IMR-90 (cell line): ENCODE measurements around the gene MMRN2. TPM values are rescaled to one million over a fixed set of nuclear protein-coding genes. Genes with fewer than 3 reads are reported as not detected.

Source experiments
- ATAC-seq: fragments of 200-7000 bp; cut with Tn5 transposase; 2 replicates; pipeline ENCODE4 v1.9.1; 2020; ENCODE audit warnings: low read depth, mild to moderate bottlenecking, moderate library complexity
- BruUV-seq: library from RNA; stranded (reverse); fragments of 400-500 nt; replicated peaks from 2 replicates; lab custom pipeline; 2021; lab: Mats Ljungman, UMichigan
- CTCF ChIA-PET: fragments of 300-600 bp; formaldehyde crosslinking; extraction: SDS; loops from one replicate; lab custom pipeline; 2021; ENCODE audit warnings: antibody characterized with exemption; lab: Yijun Ruan, JAX
- POLR2A ChIA-PET: fragments of 300-600 bp; sonication (Branson Sonifier 250); formaldehyde crosslinking; loops from one replicate; lab custom pipeline; 2022; ENCODE audit warnings: antibody characterized with exemption; ENCODE audit not compliant: unreplicated experiment; lab: Charles Lee
- DNase-seq: peaks from one replicate; pipeline ENCODE4 v3.0.0; 2013
- H2AFZ ChIP-seq: replicated peaks from 2 replicates; pipeline ENCODE3; 2013; ENCODE audit warnings: low read length, mild to moderate bottlenecking; ENCODE audit not compliant: poor library complexity
- H2AK5ac ChIP-seq: 2 replicates; pipeline ENCODE4 v1.6.1; 2013; ENCODE audit warnings: low read depth, low read length, inconsistent platforms
- H2AK9ac ChIP-seq: replicated peaks from 2 replicates; pipeline ENCODE3; 2013; ENCODE audit warnings: mild to moderate bottlenecking, low read depth, low read length, moderate library complexity; ENCODE audit not compliant: poor library complexity
- H2BK120ac ChIP-seq: 2 replicates; pipeline ENCODE4 v1.6.1; 2013; ENCODE audit warnings: low read depth, low read length, inconsistent platforms
- H2BK15ac ChIP-seq: 3 replicates; pipeline ENCODE4 v1.6.1; 2013; ENCODE audit warnings: low read depth, low read length, inconsistent platforms
- H2BK20ac ChIP-seq: 2 replicates; pipeline ENCODE4 v1.6.1; 2013; ENCODE audit warnings: low read depth, mild to moderate bottlenecking, inconsistent platforms, low read length, moderate library complexity
- H2BK5ac ChIP-seq: 2 replicates; pipeline ENCODE4 v1.6.1; 2013; ENCODE audit warnings: mild to moderate bottlenecking, low read depth, low read length, inconsistent platforms; ENCODE audit not compliant: poor library complexity, severe bottlenecking
- H3K14ac ChIP-seq: replicated peaks from 2 replicates; pipeline ENCODE4 v1.6.1; 2013; ENCODE audit warnings: low read depth, low read length, inconsistent platforms
- H3K18ac ChIP-seq: 2 replicates; pipeline ENCODE4 v1.6.1; 2013; ENCODE audit warnings: low read depth, low read length, control low read depth
- H3K23ac ChIP-seq: 2 replicates; pipeline ENCODE4 v1.6.1; 2013; ENCODE audit warnings: low read depth, low read length, inconsistent platforms
- H3K27ac ChIP-seq: 2 replicates; pipeline ENCODE4 v1.5.1; 2013; ENCODE audit warnings: mild to moderate bottlenecking, control low read depth, low read length; ENCODE audit not compliant: insufficient read depth
- H3K27me3 ChIP-seq: 2 replicates; pipeline ENCODE4 v1.6.1; 2013; ENCODE audit warnings: low read length; ENCODE audit not compliant: control insufficient read depth, insufficient read depth
- H3K36me3 ChIP-seq: 2 replicates; pipeline ENCODE4 v1.6.1; 2013; ENCODE audit warnings: low read length, mixed read lengths; ENCODE audit not compliant: control insufficient read depth, insufficient read depth
- H3K4ac ChIP-seq: 2 replicates; pipeline ENCODE4 v1.6.1; 2013; ENCODE audit warnings: low read depth, low read length, inconsistent platforms
- H3K4me1 ChIP-seq: 2 replicates; pipeline ENCODE4 v1.6.1; 2013; ENCODE audit warnings: low read length, mixed read lengths; ENCODE audit not compliant: control insufficient read depth, insufficient read depth
- H3K4me2 ChIP-seq: 2 replicates; pipeline ENCODE4 v1.6.1; 2013; ENCODE audit warnings: low read depth, mild to moderate bottlenecking, control low read depth, low read length, moderate library complexity
- H3K4me3 ChIP-seq: 2 replicates; pipeline ENCODE4 v1.5.1; 2013; ENCODE audit warnings: low read depth, mild to moderate bottlenecking, control low read depth, low read length, moderate library complexity; ENCODE audit not compliant: insufficient read depth
- H3K56ac ChIP-seq: 2 replicates; pipeline ENCODE4 v1.6.1; 2013; ENCODE audit warnings: low read length, inconsistent platforms; ENCODE audit not compliant: insufficient read depth; ENCODE audit errors: extremely low read depth
- H3K79me1 ChIP-seq, 2 experiments: 2 replicates each; pipeline ENCODE4 v1.6.1; 2013; ENCODE audit warnings: low read length in 2 of 2, inconsistent platforms in 1 of 2, low read depth in 1 of 2
- H3K9ac ChIP-seq: 2 replicates; pipeline ENCODE4 v1.6.1; 2013; ENCODE audit warnings: low read depth, low read length, control low read depth
- H3K9me1 ChIP-seq: 2 replicates; pipeline ENCODE4 v1.6.1; 2013; ENCODE audit warnings: low read length, inconsistent platforms; ENCODE audit not compliant: insufficient read depth
- H3K9me3 ChIP-seq: 2 replicates; pipeline ENCODE4 v1.6.1; 2013; ENCODE audit warnings: low read length; ENCODE audit not compliant: control insufficient read depth, insufficient read depth
- H4K20me1 ChIP-seq: 2 replicates; pipeline ENCODE4 v1.6.1; 2013; ENCODE audit warnings: low read length, inconsistent platforms; ENCODE audit not compliant: insufficient read depth
- H4K5ac ChIP-seq: 2 replicates; pipeline ENCODE4 v1.6.1; 2013; ENCODE audit warnings: mild to moderate bottlenecking, low read depth, low read length, control low read depth
- H4K8ac ChIP-seq, 2 experiments: 2 replicates each; pipeline ENCODE4 v1.6.1; 2013; ENCODE audit warnings: low read depth in 2 of 2, low read length in 2 of 2, control low read depth in 1 of 2, inconsistent platforms in 1 of 2
- H4K91ac ChIP-seq: 2 replicates; pipeline ENCODE4 v1.6.1; 2013; ENCODE audit warnings: low read depth, low read length, inconsistent platforms; ENCODE audit not compliant: insufficient read depth
- BHLHE40 ChIP-seq: fragments of 150-350 bp; IDR thresholded peaks from 2 replicates; pipeline ENCODE4 v1.6.1; 2016; ENCODE audit warnings: mild to moderate bottlenecking, low read depth, low read length
- CHD1 ChIP-seq: IDR thresholded peaks from 2 replicates; pipeline ENCODE4 v1.6.1; 2012; ENCODE audit warnings: low read depth, low read length, improper control_type of control experiment
- FOS ChIP-seq: fragments of 150-350 bp; IDR thresholded peaks from 2 replicates; pipeline ENCODE4 v1.6.1; 2016; ENCODE audit warnings: low read depth, low read length
- MAFK ChIP-seq: IDR thresholded peaks from 2 replicates; pipeline ENCODE4 v1.6.1; 2012; ENCODE audit warnings: low read depth, low read length, improper control_type of control experiment
- MAZ ChIP-seq: IDR thresholded peaks from 2 replicates; pipeline ENCODE4 v1.6.1; 2012; ENCODE audit warnings: low read depth, mild to moderate bottlenecking, low read length, improper control_type of control experiment, moderate library complexity, borderline replicate concordance
- MXI1 ChIP-seq: IDR thresholded peaks from 2 replicates; pipeline ENCODE4 v1.6.1; 2012; ENCODE audit warnings: low read depth, mild to moderate bottlenecking, low read length, moderate library complexity, borderline replicate concordance
- POLR2A ChIP-seq: IDR thresholded peaks from 2 replicates; pipeline ENCODE4 v1.6.1; 2012; ENCODE audit warnings: mild to moderate bottlenecking, low read depth, low read length
- RAD21 ChIP-seq: IDR thresholded peaks from 2 replicates; pipeline ENCODE4 v1.6.1; 2012; ENCODE audit warnings: low read length, improper control_type of control experiment
- RCOR1 ChIP-seq: IDR thresholded peaks from 2 replicates; pipeline ENCODE4 v1.6.1; 2012; ENCODE audit warnings: mild to moderate bottlenecking, low read length, improper control_type of control experiment; ENCODE audit not compliant: insufficient replicate concordance
- RFX5 ChIP-seq: IDR thresholded peaks from 2 replicates; pipeline ENCODE4 v1.8.0; 2012; ENCODE audit warnings: low read depth, mild to moderate bottlenecking, low read length, moderate library complexity
- SMC3 ChIP-seq: fragments of 150-350 bp; IDR thresholded peaks from 2 replicates; pipeline ENCODE4 v1.6.1; 2016; ENCODE audit warnings: low read depth, mild to moderate bottlenecking, antibody characterized with exemption, low read length, moderate library complexity
- USF2 ChIP-seq: fragments of 150-350 bp; IDR thresholded peaks from 2 replicates; pipeline ENCODE4 v1.6.1; 2017; ENCODE audit warnings: mild to moderate bottlenecking, antibody characterized with exemption, low read length, low read depth
- WGBS, 2 experiments: methylation state at CpG; one replicate each; pipeline versions ENCODE4 v1.1.5 to v1.1.7; 2013; ENCODE audit warnings: missing lambda C conversion rate in 2 of 2; ENCODE audit not compliant: insufficient read length in 1 of 2; ENCODE audit errors: extremely low coverage in 2 of 2; 5-methylcytosine and 5-hydroxymethylcytosine counted together
- dilution Hi-C: fragments of 300-500 bp; cut with HindIII; formaldehyde crosslinking; loops from one replicate; pipeline ENCODE4 v1.14.3; 2018; ENCODE audit warnings: low sequenced_read_pairs; ENCODE audit not compliant: unreplicated experiment
- in situ Hi-C: fragments of 300-500 bp; cut with MboI; formaldehyde crosslinking; loops from 3 replicates; pipeline ENCODE4 v1.14.3; 2019; ENCODE audit warnings: low sequenced_read_pairs, inconsistent platforms, mixed read lengths
- intact Hi-C: fragments of 100-400 bp; cut with micrococcal nuclease; formaldehyde crosslinking; loops from 2 replicates; pipeline ENCODE4 v1.10.0; 2022
- polyA plus RNA-seq, 3 experiments: library from polyadenylated mRNA; depleted of rRNA; stranded (reverse); fragments of >200 nt; gene quantifications; 2 replicates each; pipeline ENCODE4 v1.2.3, GENCODE V29; 2012; ENCODE audit warnings: low replicate concordance in 1 of 3
- total RNA-seq: library from RNA; depleted of rRNA; stranded (reverse); fragments of >200 nt; gene quantifications from 2 replicates; pipeline ENCODE4 v1.2.3, GENCODE V29; 2012
- TF ChIP-seq, protein P1 (sequence below): conservative IDR thresholded peaks from 2 replicates; pipeline ENCODE4 v1.5.1; 2012; ENCODE audit warnings: mild to moderate bottlenecking, low read depth, low read length, improper control_type of control experiment

MMRN2 gene
- total and polyA plus RNA-seq, 2 of the 4 experiments (the other 2 are of a cell fraction) = 1.6 to 1.8 TPM

GRCh38 chr10:86899670-86900276 is 57.6 kb downstream of the MMRN2 start (continued):
- TF ChIP-seq POLR2A = no peak

DNA sequence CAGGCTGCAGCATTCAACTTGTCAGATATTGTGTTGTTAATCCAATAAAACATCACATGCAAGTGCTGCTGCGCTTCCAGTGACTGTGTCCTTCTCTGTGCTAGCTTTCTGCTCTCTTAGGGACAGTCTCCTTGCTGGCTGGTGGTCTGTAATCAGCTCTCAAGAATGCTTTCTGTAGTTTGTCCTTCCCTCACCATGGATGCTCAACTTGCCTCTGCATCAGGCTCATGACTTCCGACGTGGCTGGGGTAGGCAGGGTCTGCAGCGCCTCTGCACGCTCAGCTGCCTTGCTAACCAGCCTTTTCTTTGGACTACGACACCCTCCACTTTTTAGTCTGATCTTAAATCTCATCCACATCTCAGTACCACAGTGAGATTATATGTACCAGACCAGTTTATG is 58.3 kb downstream of the MMRN2 start:
- Histone ChIP-seq H2BK120ac (no peak overlapping the region), H3K4me2 (no peak overlapping the region), H2BK20ac (no peak overlapping the region), H4K8ac (peak overlapping the region in 1 of 2 experiments; percentile 30; a peak in 1 of 4 replicates), H2BK5ac (no peak overlapping the region), H3K23ac (peak overlapping the region; percentile 59), H3K27me3 (no peaks in the 10 kb centered on the region), H3K9me3 (no peaks in the 10 kb centered on the region), H3K4me1 (peaks cover 2% of the 10 kb centered on the region), H2AK5ac (peak overlapping the region; percentile 66), H4K91ac (no peak overlapping the region), H2AFZ (no peak overlapping the region), H2BK15ac (no peak overlapping the region), H2AK9ac (no peak overlapping the region), H3K27ac (no peak overlapping the region), H3K56ac (no peak overlapping the region), H3K18ac (no peak overlapping the region), H4K5ac (no peak overlapping the region), H4K20me1 (0 out of 2 replicates have a peak, but pooled peaks cover 4% of the 10 kb centered on the region), H3K14ac (no peak overlapping the region), H3K4ac (no peak overlapping the region; the same call in 1 of the 2 replicates), H3K4me3 (no peak overlapping the region), H3K36me3 (peaks cover 9% of the 10 kb centered on the region), H3K79me1 (peaks cover 10 to 19% of the 10 kb centered on the region in 2 experiments; a peak in 3 of 4 replicates), H3K9me1 (peaks cover under 1% of the 10 kb centered on the region), H3K9ac (peak overlapping the region; percentile 16; the same call in 1 of the 2 replicates)
- no peak for ATAC-seq
- DNase-seq = no peak
- CTCF ChIA-PET = interaction anchor here (1.0 to 3.2 kb wide), 3 partner anchors 49 to 206 kb away, joined by 3 to 12 read pairs (median 4); no protein-coding TSS in a partner anchor
- intact Hi-C loops = loop anchor here (1.0 kb wide), 4 partner anchors 142 to 211 kb away; no protein-coding TSS in a partner anchor
- in situ Hi-C loops = loop anchor here (5.0 to 25.0 kb wide), 2 partner anchors 192 to 387 kb away; partner anchors contain the start of gene WAPL
- POLR2A ChIA-PET = no interaction called here
- no CpG with 5 or more reads among the region's 6 CpGs for WGBS, 2 experiments
- BruUV-seq = no TSS peak
- dilution Hi-C loops = no loop called here
- TF ChIP-seq RCOR1 (no peak), BHLHE40 (no peak), MXI1 (no peak), CHD1 (no peak), FOS (no peak), USF2 (no peak), MAZ (no peak), SMC3 (no peak), MAFK (no peak), RAD21 (no peak), RFX5 (no peak), POLR2A (no peak)
- TF ChIP-seq, protein P1, sequence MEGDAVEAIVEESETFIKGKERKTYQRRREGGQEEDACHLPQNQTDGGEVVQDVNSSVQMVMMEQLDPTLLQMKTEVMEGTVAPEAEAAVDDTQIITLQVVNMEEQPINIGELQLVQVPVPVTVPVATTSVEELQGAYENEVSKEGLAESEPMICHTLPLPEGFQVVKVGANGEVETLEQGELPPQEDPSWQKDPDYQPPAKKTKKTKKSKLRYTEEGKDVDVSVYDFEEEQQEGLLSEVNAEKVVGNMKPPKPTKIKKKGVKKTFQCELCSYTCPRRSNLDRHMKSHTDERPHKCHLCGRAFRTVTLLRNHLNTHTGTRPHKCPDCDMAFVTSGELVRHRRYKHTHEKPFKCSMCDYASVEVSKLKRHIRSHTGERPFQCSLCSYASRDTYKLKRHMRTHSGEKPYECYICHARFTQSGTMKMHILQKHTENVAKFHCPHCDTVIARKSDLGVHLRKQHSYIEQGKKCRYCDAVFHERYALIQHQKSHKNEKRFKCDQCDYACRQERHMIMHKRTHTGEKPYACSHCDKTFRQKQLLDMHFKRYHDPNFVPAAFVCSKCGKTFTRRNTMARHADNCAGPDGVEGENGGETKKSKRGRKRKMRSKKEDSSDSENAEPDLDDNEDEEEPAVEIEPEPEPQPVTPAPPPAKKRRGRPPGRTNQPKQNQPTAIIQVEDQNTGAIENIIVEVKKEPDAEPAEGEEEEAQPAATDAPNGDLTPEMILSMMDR = no peak
